ENCODE data around the gene UBLCP1. TPM values are rescaled to one million over a fixed set of nuclear protein-coding genes. Genes with fewer than 3 reads are reported as not detected.
A peak's percentile ranks its signal among the peaks of the same experiment; 100 is the strongest.
"Not testable (repeated sequence)": the region's sequence is repeated elsewhere in the genome, so short reads cannot be mapped to it uniquely, and the experiment has no call there.

UBLCP1 gene
- total RNA-seq, 1 experiment from 2014 or later, result 42.3 TPM

DNA sequence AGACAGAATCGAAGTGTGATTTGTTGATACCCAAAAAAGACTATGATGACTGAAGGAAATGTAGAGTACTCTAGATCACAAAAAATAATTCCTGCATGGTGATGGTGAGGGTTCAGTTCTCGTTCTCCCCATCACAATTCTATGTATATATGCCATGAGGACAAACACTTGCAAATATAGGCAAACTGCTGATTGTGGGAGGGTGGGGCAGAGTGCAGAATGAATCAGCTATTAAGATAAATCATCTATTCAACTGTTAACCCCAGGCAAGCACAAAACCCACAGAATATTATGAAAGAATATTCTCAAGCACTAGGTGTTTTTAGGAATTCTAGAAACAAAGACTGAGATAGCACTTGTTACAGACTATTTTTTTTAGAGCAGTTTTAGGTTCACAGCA is 13.9 kb upstream of the UBLCP1 start:
- DNase-seq (ENCODE audit: low read depth), result no peak

DNA sequence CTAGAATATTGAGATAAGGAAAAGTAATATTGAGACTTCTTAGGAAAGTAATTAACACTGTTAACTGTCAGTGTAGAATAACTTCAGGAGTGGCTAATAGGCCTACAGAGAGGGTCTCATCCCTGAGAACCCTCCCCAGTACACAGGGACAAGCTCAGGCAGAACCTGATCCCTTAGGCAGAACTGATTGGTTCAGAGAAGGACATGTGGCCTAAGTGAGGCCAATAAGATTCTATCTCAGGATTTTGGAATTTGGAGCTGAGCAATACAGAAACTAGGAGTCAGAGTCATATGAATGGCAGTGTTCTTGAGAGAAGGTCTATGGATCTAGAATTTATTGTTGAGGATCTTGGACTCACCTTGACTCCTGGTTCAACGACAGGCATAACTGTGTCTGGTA is 10.9 kb upstream of the UBLCP1 start:
- no peak for DNase-seq (ENCODE audit: low read depth)

DNA sequence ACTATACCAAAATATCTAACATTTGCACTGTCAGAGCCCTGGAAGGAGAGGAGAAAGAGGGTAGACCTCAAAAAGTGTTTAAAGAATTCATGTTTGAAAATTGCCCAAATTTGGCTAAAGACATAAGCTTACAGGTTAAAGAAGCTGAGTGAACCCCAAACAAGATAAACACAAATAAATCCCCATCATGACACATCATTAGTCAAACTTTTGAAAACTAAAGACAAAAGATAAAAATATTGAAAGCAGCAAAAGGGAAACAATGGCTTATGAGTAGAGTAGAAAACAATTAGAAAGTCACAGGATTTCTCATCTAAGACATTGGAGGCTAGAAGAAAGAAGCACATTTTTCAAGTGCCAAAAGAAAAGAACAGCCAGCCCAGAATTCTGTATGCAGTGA is 6.1 kb upstream of the UBLCP1 start:
- DNase-seq (ENCODE audit: low read depth), result no peak

DNA sequence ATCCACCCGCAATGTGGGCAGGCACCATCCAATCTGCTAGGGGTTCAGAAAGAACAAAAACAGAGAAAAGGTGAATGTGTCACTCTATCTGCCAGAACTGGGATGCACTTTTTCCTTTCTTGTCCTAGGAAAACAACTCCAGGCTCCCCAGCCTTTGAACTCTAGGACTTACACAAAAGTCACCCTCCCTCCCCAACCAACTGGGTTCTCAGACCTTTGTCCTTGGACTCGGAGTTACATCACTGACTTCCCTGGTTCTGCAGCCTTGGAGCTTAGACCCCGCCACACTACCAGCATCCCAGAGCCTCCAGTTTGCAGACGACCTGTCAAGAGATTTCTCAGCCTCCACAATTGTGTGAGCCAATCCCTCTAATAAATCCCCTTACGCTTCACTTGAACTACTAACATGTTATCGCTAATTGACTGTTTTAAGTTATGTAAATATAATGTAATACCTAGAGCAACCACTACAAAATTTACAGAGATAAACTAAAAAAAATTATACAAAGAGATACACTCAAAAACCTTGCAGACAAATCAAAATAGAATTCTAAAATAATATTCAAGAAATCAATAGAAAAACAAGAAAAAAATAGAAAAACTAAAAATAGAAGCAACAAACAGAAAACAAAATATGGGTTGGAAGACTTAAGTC is 5.3 kb upstream of the UBLCP1 start:
- DNase-seq (ENCODE audit: low read depth), result no peak

DNA sequence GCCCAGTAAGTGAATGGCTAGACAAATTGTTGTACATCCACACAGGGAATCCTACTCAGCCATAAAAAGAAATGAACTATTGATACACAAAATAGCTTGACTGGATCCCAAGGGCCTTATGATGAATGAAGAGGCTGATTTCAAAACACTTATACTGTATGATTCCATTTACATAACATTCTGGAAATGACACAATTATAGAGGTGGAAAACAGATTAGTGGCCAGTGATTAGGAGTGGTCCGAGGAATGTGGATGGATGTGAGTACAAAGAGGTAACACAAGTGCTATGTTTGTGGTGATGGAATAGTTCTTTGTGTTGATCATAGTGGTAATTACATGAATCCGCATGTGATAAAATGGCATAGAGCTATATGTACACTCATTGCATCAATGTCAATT is 4.7 kb upstream of the UBLCP1 start:
- DNase-seq (ENCODE audit: low read depth), result no peak

DNA sequence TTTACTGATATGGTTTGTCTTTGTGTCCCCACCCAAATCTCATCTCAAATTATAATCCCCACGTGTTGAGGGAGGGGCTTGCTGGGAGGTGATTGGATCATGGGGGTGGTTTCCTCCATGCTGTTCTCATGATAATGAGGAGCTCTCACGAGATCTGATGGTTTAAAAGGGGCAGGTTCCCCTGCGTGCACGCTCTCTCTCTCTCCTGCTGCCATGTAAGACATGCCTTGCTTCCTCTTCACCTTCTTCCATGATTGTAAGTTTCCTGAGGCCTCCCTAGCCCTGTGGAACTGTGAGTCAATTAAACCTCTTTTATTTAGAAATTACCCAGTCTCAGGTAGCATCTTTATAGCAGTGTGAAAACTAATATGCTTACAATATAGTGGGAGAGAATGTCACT is 2.9 kb upstream of the UBLCP1 start:
- not testable (repeated sequence) for DNase-seq (ENCODE audit: low read depth)

DNA sequence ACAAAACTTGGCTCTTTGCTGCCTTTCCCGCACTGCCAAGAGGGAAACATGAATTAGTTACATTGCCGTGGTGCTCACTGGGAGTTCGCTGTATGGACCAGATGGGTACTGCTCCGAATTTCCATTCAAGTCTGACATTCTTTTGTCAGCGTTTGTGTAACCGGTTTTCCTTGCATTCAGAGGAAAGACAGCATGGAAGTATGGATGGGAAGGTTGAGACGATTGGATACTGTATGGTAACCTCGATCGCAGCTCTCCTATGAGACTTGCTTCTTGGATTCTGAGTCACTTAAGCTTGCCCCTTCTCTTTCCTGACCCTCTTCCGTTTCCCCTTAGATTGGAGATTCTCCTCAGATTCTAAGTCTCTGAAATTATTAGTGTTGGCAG is 625 bp upstream of the UBLCP1 start:
- peak; percentile 44 for DNase-seq (ENCODE audit: low read depth)

DNA sequence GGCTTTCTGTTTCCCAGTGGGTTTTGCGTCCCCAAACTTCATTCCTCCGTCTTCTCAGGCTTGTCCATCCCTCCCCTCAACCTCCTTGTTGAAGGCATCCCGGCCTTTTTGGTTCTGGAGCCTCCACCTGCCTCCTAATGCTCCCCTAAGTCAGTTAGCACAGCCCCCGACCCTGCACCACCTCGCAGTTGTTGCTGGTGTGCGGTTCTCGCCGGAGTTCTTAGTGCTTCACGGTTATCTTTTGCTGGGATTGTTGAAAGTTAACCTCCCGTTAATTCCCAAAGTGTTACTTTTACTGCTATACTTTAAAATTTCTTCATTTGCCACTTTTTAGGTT is 447 bp downstream of the UBLCP1 start:
- no peak for DNase-seq (ENCODE audit: low read depth)

DNA sequence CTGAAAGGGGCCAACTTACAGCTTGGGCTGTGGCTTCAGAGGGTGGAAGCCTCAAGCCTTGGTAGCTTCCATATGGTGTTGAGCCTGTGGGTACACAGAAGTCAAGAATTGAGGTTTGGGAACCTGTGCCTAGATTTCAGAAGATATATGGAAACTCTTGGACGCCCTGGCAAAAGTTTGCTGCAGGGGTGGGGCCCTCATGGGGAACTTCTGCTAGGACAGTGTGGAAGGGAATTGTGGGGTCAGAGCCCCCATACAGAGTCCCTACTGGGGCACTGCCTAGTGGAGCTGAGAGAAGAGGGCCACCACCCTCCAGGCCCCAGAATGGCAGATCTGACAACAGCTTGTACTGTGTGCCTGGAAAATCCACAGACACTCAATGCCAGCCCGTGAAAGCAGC is 3.7 kb downstream of the UBLCP1 start:
- DNase-seq (ENCODE audit: low read depth), result not testable (repeated sequence)

DNA sequence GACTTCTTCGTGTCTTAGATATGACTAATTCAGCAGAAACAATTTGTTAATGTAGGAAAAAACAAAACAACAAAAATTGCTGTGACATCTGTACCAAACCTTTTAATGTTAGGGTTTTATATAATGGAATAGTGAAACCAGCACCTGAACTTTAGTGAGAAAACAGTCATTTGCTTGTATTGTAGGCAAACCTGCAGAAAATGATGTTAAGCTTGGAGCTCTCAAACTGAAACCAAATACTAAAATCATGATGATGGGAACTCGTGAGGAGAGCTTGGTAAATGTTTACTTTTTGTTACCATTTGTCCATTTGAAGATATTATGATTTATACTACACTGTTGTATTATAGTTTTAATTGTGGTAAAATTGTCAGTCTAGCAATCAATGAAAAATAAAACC is 6.6 kb downstream of the UBLCP1 start:
- no peak for DNase-seq (ENCODE audit: low read depth)

DNA sequence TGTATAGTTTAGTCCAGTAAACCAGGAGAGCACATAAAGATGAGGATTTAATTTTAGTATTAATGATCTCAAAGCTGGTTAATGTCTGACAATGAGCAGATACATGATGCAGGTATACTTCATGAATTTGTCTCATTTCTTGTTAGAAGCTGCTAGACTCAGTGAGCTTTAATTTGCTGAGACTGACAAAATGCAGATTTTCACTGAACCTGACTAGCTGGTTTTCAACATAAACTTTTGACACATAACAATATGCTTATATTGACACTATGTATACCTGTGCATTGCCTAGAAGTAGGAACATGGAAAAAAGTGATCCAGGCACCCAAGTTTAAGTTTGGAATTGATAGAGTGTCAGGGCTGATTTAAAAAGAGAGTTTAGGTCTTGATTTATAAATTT is 10.8 kb downstream of the UBLCP1 start:
- no peak for DNase-seq (ENCODE audit: low read depth)

DNA sequence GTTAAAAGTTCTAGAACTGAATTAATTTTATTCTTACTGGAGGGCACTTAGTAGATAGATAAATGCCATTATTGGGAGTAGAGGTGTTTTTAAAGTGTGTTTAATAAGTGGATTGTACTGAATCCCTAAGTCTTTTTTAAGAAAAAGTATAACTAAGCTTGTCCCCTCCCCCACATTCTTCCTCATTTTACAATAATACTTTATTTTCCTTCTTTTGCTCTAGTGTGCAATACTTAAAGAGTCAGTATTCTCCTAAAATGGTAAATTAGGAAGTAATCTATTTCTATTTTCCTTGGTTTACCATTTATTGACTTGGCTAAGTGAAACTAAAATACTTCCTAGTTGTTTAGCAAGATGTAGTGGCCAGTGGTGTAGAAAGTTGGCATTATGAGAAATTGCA is 11.6 kb downstream of the UBLCP1 start:
- no peak for DNase-seq (ENCODE audit: low read depth)

DNA sequence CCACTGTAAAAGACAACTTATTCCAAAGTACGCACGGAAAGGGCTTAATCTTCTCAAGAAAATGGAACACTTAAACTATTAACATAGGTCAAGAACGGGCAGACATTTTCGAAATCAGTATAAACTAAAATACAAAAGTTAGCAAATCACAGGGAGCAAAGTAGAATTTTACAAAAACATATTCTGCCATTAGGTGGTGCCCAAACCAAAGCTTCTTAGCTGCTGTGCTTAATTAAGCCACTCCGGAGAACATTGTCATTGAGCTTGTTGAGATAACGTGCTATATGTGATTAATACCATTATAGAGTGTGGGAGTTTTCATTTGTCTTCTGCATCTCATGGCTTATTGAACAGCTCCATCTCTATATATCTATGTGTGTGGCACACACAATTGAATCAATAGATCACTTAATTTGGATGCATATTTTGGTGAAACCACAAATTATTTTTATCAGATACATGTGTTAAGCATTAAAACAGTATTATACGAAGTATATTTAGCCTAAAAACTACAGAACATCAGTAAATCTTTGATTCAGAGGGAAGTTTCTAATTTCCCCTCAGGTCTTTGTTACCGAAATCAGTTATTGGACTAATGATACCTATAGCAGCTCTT is 23.4 kb downstream of the UBLCP1 start:
- DNase-seq (ENCODE audit: low read depth), result peak; percentile 21

DNA sequence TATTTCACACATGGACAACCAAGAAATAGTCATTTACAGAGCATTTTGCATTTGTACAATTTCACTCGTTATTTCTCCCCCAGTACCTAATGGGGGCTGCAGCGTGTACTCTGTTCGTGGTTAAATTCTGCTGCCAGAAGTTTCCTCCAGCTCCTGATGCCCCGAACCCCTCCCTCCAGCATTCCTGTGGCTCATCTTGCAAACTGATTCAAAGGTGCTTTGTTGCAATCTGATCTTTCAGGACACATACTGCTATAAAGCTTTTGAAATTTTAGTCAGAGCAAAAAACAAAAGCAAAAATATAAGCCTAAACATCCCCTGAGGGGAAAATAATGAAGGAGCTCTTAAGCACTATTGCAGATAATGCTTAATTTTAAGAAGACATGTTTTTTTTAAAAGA is 27.7 kb downstream of the UBLCP1 start:
- DNase-seq (ENCODE audit: low read depth), result peak; percentile 15

DNA sequence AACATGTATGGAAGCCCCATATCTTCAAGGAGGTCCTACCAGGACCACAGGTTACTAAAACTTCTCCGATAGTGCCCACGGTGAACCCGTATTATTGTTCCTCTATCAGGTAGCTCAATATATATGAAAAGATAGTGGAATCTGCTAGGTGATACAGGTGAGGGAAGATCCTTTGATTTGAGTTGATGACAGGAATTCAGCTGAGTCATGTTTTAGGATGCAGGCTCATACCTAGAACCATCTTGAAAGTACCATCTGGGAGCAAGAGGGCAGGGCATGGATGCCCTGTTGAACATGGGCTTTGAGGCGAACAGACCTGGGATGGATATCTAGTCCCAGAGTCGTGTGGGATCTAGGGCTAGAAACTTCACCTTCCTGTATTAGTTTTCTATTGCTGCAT is 31.8 kb downstream of the UBLCP1 start:
- DNase-seq (ENCODE audit: low read depth), result no peak

DNA sequence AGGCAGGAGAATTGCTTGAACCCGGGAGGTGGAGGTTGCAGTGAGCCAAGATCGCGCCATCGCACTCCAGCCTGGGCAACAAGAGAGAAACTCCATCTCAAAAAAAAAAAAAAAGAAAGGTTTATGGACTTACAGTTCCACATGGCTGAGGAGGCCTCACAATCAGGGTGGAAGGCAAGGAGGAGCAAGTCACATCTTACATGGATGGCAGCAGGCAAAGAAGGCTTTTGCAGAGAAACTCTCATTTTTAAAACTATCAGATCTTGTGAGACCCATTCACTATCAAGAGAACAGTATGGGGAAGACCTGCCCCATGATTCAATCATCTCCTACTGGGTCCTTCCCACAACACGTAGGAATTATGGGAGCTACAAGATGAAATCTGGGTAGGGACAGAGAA is 34.2 kb downstream of the UBLCP1 start:
- not testable (repeated sequence) for DNase-seq (ENCODE audit: low read depth)

DNA sequence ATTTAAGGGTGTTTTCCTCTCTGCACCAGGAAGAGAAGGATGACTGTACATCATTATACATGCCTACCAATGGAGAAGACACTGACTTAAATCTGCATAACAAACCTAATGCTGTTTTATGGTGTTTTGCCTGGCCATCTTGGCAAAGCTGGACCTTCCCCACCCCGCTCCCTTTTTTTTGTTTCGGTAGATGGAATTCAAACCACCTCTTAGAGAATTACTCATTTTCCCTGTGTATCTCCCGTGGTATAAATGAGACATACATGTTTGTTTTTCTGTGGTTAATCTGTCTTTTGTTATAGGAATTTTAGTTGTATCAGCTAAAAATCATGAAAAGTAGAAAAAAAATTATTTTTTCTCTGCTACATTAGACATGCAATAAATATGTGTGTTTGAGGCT is 38.4 kb downstream of the UBLCP1 start:
- DNase-seq (ENCODE audit: low read depth), result no peak

DNA sequence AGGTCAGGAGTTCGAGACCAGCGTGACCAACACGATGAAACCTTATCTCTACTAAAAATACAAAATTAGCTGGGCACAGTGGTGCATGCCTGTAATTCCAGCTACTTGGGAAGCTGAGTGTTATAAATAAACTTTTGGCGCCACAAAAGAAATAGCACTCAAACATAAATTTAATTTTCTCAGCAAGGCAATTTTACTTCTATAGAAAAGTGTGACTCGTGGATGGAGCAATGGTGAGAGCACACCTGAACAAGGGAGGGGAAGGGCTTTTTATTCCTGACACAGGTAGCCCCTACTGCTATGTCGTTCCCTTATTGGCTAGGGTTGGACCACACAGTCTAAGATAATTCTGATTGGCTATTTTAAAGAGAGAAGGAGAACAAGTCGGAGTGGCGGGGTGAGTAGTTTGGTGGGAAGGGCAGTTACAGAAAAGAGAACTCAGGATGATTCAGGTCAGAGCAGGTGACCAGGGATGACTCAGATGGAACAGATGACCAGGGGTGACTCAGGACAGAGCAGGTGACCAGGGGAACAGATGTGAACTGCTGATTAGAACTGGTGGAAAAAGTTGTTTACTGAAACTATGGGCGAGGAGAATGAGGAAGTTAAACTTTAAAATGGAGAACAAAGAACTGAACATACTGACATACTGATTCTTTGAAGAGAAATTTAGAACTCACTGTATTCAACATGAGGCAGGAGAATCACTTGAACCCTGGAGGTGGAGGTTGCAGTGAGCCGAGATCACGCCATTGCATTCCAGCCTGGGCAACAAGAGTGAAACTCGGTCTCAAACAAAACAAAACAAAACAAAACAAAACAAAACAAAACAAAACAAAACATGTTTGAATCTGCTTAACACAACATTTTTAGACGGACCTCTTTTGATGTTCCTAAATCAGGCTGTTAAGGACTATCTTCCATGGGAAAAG is 39.1 kb downstream of the UBLCP1 start:
- not testable (repeated sequence) for DNase-seq (ENCODE audit: low read depth)

DNA sequence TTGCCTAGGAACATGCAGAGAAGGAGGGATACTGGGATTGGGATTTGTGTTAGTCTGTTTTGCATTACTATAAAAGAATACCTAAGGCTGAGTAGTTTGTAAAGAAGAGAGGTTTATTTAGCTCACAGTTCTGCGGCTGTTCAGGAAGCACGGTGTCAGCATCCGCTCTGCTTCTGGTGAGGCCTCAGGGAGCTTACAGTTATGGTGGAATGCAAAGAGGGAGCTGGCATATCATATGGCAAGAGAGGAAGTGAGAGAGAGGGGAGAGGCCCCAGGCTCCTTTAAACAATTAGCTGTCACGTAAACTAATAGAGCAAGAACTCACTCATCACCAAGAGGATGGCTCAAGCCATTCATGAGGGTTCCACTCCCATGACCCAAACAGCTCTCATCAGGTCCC is 40.2 kb downstream of the UBLCP1 start:
- DNase-seq (ENCODE audit: low read depth), result no peak

DNA sequence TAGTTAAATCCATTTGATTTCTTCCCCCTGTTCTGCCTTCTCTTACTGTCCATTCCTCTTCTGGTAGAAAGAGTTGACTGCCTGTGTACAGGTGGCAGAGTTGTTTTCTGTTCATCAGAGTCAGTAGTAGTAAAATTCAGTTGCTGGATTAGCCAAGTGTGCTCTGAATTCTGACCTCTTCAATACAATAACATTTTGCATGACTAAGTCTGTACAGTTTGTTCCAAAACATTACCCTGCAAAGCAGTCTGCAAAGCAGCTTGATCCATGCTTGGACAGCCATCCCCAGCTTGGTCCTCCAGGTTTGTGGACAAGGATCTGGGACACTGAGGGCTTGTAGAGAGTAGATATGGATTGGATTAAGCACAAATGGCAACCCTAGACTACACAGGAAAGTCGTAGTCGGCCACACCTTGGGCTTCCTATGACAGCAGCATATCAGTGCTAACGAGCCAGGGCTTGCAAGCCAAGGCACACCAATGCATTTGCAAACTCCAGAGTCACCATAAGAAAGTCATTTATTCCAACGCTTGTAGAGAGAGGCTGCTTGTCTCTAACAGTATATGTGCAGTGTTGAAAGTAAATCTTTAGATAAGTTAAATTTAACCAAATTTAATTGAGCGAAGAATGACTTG is 42.0 kb downstream of the UBLCP1 start:
- DNase-seq (ENCODE audit: low read depth), result no peak

DNA sequence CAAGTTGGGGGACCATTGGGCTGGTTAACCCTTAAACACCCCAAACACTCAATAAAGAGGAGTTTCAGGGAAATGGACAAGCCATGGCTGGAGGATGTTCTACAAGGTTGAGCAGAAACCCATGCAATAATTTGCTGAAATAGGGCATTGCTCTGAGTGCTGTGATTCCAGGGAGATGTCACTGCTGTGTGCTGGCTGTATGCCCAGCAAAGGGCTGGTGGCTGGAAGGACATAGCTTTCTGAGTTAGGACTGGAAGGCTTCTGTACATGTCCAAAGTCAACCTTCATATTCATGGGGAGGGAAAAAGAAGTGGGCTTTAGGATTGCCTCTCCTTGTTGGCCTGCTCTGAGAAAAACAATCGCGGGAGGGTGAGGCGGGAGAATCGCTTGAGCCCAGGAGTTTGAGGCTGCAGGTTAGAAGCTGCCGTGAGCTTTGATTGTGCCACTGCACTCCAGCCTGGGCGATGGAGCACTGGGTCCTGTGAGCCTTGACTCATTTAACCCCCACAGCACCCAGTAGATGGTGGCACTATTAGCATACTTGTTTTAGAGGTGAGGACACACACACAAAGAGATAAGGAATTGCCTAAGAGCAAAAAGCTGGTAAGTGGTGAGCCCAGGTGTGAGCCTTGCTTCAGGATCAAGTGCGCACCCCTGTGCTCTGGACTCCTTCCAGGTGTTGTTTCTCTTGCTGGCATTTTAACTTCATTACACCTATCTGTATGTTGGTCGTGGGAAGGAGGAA is 46.8 kb downstream of the UBLCP1 start:
- no peak for DNase-seq (ENCODE audit: low read depth)

DNA sequence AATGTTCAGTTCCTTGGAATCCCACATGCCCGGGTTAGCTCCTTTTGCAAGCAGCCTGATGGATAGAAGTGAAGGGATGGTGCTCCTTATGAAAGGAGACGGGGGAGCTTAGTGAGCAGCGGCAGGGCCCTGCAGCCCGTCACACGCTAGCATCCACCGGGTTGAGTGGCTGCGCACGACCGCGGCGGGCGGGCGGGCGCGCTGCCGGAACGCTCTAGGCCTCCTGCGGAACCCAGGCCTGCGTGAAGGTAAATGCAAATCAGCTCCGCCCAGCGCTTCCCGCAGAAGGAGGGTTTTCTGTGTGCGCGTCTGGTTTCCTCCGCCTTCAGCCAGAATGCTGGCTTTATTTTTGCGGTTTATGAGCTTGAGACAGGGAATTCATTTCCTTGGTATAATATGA is 47.4 kb downstream of the UBLCP1 start:
- no peak for DNase-seq (ENCODE audit: low read depth)
